Kidney epithelial cell (primary cell): Measurements from ENCODE around the gene ACAP3. TPM values are rescaled to one million over a fixed set of nuclear protein-coding genes. Genes with fewer than 3 reads are reported as not detected.

Experiments
- DNase-seq: peaks from one replicate; pipeline ENCODE4 v3.0.0-alpha.2; 2010; ENCODE audit warnings: low read depth
- H3K27me3 ChIP-seq: 2 replicates; pipeline ENCODE4 v1.6.0; 2011; ENCODE audit warnings: low read length; ENCODE audit not compliant: control insufficient read depth, insufficient read depth
- H3K36me3 ChIP-seq: 2 replicates; pipeline ENCODE4 v1.5.1; 2011; ENCODE audit warnings: low read length; ENCODE audit not compliant: control insufficient read depth, insufficient read depth
- H3K4me3 ChIP-seq: 2 replicates; pipeline ENCODE4 v1.5.1; 2011; ENCODE audit warnings: low read depth, mild to moderate bottlenecking, control low read depth, low read length
- total RNA-seq: library from RNA; depleted of rRNA; stranded (reverse); fragments of >200 nt; gene quantifications from 2 replicates; pipeline ENCODE4 v1.2.3, GENCODE V29; 2015
- TF ChIP-seq, protein P1 (sequence below): IDR thresholded peaks from 2 replicates; pipeline ENCODE4 v1.5.1; 2011; ENCODE audit warnings: mild to moderate bottlenecking, moderate library complexity, low read length, control low read depth, inconsistent platforms; ENCODE audit not compliant: insufficient read depth, poor library complexity, severe bottlenecking

Gene ACAP3
- total RNA-seq, 1 donor from 2014 or later, result 37.9 TPM

DNA sequence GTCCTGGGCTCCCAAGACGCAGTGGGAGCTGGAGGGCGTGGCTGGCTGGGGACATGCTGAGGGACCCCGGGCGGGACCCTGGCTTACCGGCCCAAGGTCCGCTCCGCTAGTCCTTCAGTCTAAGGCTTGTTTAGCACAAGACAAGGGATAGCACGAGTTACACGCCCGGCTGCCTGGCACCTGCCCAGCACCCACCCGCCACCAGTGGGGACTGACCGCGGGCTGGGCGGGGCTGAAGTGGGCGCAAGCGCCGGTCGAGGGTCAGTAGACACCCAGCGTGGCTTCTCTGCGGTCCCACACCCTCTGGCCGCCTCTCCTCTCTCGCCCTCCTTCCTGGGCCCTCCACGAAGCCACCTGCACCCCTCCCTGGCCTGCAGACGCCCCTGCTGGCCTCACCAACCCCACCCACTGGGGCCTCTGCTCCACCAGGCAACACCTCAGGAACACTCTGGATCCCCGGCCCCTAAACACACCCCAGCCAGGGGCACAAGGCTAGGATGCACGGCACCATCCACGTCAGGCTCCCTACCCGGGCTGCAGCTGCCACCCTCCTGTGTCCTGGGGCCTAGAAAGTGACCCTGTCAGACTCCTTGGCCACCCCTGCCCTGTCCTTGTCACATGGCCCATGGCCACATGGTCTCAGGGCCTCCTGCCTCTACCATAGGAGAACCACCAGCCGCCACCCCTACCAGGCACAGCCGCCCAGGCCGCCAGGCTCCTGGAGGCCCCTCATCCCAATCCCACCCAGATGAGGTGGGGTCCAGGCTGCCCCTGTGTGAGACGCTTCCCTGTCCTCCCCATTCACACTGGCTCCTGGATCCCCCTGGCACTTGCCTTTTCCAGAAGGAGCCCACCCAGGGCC, 29.4 kb upstream of the ACAP3 start:
- DNase-seq, result no peak
- H3K36me3 ChIP-seq, result peaks cover 2% of the 10 kb centered on the region
- TF ChIP-seq, protein P1, sequence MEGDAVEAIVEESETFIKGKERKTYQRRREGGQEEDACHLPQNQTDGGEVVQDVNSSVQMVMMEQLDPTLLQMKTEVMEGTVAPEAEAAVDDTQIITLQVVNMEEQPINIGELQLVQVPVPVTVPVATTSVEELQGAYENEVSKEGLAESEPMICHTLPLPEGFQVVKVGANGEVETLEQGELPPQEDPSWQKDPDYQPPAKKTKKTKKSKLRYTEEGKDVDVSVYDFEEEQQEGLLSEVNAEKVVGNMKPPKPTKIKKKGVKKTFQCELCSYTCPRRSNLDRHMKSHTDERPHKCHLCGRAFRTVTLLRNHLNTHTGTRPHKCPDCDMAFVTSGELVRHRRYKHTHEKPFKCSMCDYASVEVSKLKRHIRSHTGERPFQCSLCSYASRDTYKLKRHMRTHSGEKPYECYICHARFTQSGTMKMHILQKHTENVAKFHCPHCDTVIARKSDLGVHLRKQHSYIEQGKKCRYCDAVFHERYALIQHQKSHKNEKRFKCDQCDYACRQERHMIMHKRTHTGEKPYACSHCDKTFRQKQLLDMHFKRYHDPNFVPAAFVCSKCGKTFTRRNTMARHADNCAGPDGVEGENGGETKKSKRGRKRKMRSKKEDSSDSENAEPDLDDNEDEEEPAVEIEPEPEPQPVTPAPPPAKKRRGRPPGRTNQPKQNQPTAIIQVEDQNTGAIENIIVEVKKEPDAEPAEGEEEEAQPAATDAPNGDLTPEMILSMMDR, result no peak
- H3K27me3 ChIP-seq, result no peaks in the 10 kb centered on the region
- H3K4me3 ChIP-seq, result no peak overlapping the region

DNA sequence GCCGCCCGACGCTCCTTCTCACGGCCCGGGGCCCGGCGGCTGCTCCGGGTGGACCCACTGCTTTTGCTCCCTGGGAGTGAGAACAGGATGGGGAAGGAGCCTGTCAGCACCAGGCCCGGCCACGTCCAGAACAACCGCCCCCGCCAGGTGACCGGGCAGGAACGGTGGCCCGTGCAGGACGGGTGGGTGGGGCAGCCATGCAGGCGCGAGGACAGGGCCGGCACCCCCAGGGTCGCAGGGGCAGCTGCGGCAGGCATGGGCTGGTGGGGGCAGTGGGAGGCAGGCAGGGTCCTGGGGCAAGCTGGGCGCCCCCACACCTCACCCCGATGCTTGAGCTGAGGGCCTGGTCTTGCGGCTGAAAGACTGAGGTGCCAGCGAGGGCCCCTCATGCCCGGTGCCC, 28.7 kb upstream of the ACAP3 start:
- TF ChIP-seq, protein P1, result no peak
- Histone ChIP-seq H3K36me3 (peaks cover 2% of the 10 kb centered on the region), H3K4me3 (no peak overlapping the region), H3K27me3 (no peaks in the 10 kb centered on the region)
- no peak for DNase-seq

DNA sequence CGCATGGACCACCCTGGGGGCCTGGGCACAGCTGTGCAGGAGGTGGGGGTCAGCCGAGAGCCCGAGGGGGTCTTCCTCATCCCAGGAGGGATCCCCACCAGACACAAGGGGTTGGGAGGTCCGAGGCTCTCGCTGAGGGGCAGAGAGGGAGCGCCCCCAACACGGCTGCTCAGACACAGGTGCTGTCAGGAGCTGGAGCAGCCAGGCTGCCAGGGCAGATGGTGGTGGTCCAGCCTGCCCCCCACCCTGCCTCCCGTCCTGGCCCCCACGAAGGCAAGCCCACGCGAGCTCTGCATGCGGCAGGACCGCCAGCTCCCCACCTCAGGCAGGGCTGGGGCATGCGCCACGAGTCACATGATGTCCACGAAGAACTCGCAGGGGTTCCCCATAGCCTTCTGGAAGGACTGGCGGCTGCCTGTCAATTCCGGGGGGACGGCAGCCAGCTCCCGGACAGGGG, 28.1 kb upstream of the ACAP3 start:
- H3K36me3 ChIP-seq, result peaks cover under 1% of the 10 kb centered on the region
- H3K27me3 ChIP-seq, result peaks cover 2% of the 10 kb centered on the region
- H3K4me3 ChIP-seq, result no peak overlapping the region
- TF ChIP-seq, protein P1, result no peak
- DNase-seq, result no peak

DNA sequence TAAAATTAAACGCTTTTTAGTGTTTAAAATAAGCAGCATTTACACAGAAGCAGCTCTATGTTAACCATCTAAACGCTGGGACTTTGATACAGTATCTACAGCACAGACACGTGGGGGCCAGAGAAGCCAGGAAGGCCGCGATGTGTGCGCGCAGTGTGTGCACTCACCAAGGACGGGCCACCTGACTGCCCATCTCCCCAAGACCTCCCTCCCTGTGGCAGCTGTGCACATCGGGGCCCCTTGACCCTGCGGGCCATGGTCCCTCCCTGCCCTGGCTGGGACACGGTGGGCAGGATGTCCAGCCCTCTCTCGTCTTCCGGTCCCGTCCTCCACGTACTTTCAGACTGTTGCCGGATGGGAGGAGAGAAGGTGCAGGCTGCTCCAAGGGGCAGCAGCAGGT, 27.6 kb upstream of the ACAP3 start:
- no peak for DNase-seq
- H3K36me3 ChIP-seq, result no peaks in the 10 kb centered on the region
- peaks cover 2% of the 10 kb centered on the region for H3K27me3 ChIP-seq
- no peak overlapping the region for H3K4me3 ChIP-seq
- TF ChIP-seq, protein P1, result no peak

DNA sequence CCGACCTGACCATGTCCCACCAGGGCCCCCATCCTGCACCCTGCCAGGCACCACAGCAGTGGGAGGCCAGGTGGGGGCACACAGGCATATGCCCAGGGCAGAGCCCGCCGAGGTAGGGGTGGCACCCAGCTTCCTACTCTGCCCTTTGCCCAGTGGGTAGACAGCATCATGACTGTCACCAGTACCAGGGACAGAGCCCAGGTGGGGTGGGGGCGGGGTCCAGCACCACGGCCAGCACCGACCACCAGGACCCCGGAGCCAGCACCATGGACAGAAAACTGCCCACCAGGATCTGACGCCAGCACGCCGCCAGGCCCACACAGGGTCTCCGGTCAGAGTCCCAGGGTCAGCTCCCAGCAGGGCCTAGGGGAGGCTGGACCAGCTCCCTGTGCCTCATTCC, 27.1 kb upstream of the ACAP3 start:
- Histone ChIP-seq H3K36me3 (no peaks in the 10 kb centered on the region), H3K27me3 (peaks cover 2% of the 10 kb centered on the region), H3K4me3 (no peak overlapping the region)
- TF ChIP-seq, protein P1, result no peak
- DNase-seq, result no peak

DNA sequence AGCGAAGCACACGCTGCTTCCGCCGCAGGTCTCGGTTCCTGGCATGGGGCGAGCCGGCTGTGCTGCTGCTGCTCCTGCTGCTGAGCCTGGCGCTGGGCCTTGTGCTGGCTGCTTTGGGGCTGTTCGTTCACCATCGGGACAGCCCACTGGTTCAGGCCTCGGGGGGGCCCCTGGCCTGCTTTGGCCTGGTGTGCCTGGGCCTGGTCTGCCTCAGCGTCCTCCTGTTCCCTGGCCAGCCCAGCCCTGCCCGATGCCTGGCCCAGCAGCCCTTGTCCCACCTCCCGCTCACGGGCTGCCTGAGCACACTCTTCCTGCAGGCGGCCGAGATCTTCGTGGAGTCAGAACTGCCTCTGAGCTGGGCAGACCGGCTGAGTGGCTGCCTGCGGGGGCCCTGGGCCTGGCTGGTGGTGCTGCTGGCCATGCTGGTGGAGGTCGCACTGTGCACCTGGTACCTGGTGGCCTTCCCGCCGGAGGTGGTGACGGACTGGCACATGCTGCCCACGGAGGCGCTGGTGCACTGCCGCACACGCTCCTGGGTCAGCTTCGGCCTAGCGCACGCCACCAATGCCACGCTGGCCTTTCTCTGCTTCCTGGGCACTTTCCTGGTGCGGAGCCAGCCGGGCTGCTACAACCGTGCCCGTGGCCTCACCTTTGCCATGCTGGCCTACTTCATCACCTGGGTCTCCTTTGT, 26.0 kb upstream of the ACAP3 start:
- TF ChIP-seq, protein P1, result no peak
- peaks cover 2% of the 10 kb centered on the region for H3K27me3 ChIP-seq
- no peaks in the 10 kb centered on the region for H3K36me3 ChIP-seq
- DNase-seq, result no peak
- no peak overlapping the region for H3K4me3 ChIP-seq
